Posterior cingulate gyrus (tissue), 11 donors: ENCODE results near the gene ABCA8.
"Not testable (repeated sequence)": the region's sequence is repeated elsewhere in the genome, so short reads cannot be mapped to it uniquely, and the experiment has no call there.

Experiments
- DNase-seq, 10 donors: peaks; one replicate each; pipeline versions ENCODE4 v3.0.0 to v3.0.0-alpha.2; 2020 to 2021; ENCODE audit warnings: mixed read lengths in 3 of 10
- intact Hi-C: fragments of 100-400 bp; cut with DNase I; formaldehyde crosslinking; loops from one replicate; pipeline ENCODE4 v1.15.1; 2023

ABCA8 gene

GRCh38 chr17:68955181-68955841, at the start of gene ABCA8:
Gene ABCA8 (minus strand): TSS chr17:68955392. CDS start chr17:68942034, 13,358 bp downstream.
- intact Hi-C loops: no loop called here

GRCh38 chr17:69004759-69005158, 49.6 kb upstream of the ABCA8 start:
- intact Hi-C loops, DNase-seq: not testable (repeated sequence)

More at GRCh38 chr17:68955181-68955841, at the start of gene ABCA8:
- peak in 6 of 10 donors; percentile 14 to 56 (median 36) for DNase-seq

GRCh38 chr17:68999743-69000142, 44.6 kb upstream of the ABCA8 start:
- DNase-seq, intact Hi-C loops: not testable (repeated sequence)

GRCh38 chr17:68993112-68993511, 37.9 kb upstream of the ABCA8 start:
- no peak for DNase-seq
- intact Hi-C loops: no loop called here

- intact Hi-C loops: loop anchor here (10.0 kb wide), 1 partner anchor 67 kb away; no protein-coding TSS in a partner anchor
- no peak for DNase-seq
Measured at GRCh38 chr17:68987966-68988365, 32.8 kb upstream of the ABCA8 start.

GRCh38 chr17:68981288-68981687, 26.1 kb upstream of the ABCA8 start:
- no peak for DNase-seq
- intact Hi-C loops: loop anchor here (10.0 kb wide), 1 partner anchor 74 kb away; no protein-coding TSS in a partner anchor

GRCh38 chr17:68973098-68973846, 18.1 kb upstream of the ABCA8 start:
- DNase-seq: no peak
- intact Hi-C loops: loop anchor here (5.0 kb wide), 3 partner anchors 181 to 269 kb away; no protein-coding TSS in a partner anchor

GRCh38 chr17:68972119-68972704, 17.0 kb upstream of the ABCA8 start:
- intact Hi-C loops: loop anchor here (5.0 kb wide), 3 partner anchors 180 to 270 kb away; no protein-coding TSS in a partner anchor
- peak in 1 of 10 donors; percentile 24 for DNase-seq

GRCh38 chr17:68969101-68969500, 13.9 kb upstream of the ABCA8 start:
- DNase-seq: no peak
- intact Hi-C loops: no loop called here

- intact Hi-C loops: no loop called here
- DNase-seq: no peak
Measured at GRCh38 chr17:68963958-68964357, 8.8 kb upstream of the ABCA8 start.

- intact Hi-C loops: no loop called here
Measured at GRCh38 chr17:68961214-68961882, 6.2 kb upstream of the ABCA8 start.

GRCh38 chr17:68959117-68959516, 3.9 kb upstream of the ABCA8 start:
- intact Hi-C loops, DNase-seq: not testable (repeated sequence)

More at GRCh38 chr17:68961214-68961882, 6.2 kb upstream of the ABCA8 start:
- peak in 6 of 10 donors; percentile 31 to 83 (median 59) for DNase-seq

GRCh38 chr17:68957944-68958343, 2.8 kb upstream of the ABCA8 start:
- no peak for DNase-seq
- intact Hi-C loops: no loop called here

- DNase-seq: no peak
- intact Hi-C loops: loop anchor here (5.0 kb wide), 1 partner anchor 42 kb away; no protein-coding TSS in a partner anchor
Measured at GRCh38 chr17:68954146-68954896, 871 bp downstream of the ABCA8 start.

- intact Hi-C loops: loop anchor here (5.0 kb wide), 1 partner anchor 41 kb away; no protein-coding TSS in a partner anchor
Measured at GRCh38 chr17:68953340-68953997, 1.7 kb downstream of the ABCA8 start.

GRCh38 chr17:68950725-68951124, 4.5 kb downstream of the ABCA8 start:
- intact Hi-C loops: loop anchor here (5.0 kb wide), 1 partner anchor 38 kb away; no protein-coding TSS in a partner anchor
- no peak for DNase-seq

More at GRCh38 chr17:68953340-68953997, 1.7 kb downstream of the ABCA8 start:
- DNase-seq: no peak

- DNase-seq, intact Hi-C loops: not testable (repeated sequence)
Measured at GRCh38 chr17:68947868-68948267, 7.3 kb downstream of the ABCA8 start.

GRCh38 chr17:68944435-68945035, 10.7 kb downstream of the ABCA8 start:
- DNase-seq: peak in 1 of 10 donors; percentile 48
- intact Hi-C loops: no loop called here
